Measurements from ENCODE around the gene COL15A1.
A peak's percentile ranks its signal among the peaks of the same experiment; 100 is the strongest.

COL15A1 gene

GRCh38 chr9:99015890-99016289 lies 72.2 kb downstream of the COL15A1 start:
- TF ChIP-seq CTCF (IDR thresholded peaks at IDR 0.05; ENCODE audit: low read depth, low read length) = no peak
- no peak for DNase-seq (ENCODE audit: extremely low read depth, low read depth)

GRCh38 chr9:99016681-99017387 lies 73.1 kb downstream of the COL15A1 start:
- DNase-seq (ENCODE audit: extremely low read depth, low read depth) = no peak
- TF ChIP-seq CTCF (IDR thresholded peaks at IDR 0.05; ENCODE audit: low read depth, low read length) = no peak

- no peak for DNase-seq (ENCODE audit: extremely low read depth, low read depth)
- TF ChIP-seq CTCF (IDR thresholded peaks at IDR 0.05; ENCODE audit: low read depth, low read length) = no peak
Measured at GRCh38 chr9:99018653-99019052, 74.9 kb downstream of the COL15A1 start.

GRCh38 chr9:99019510-99020331 lies 76.0 kb downstream of the COL15A1 start:
- peak; percentile 91 for DNase-seq (ENCODE audit: extremely low read depth, low read depth)
- no peak for TF ChIP-seq CTCF (IDR thresholded peaks at IDR 0.05; ENCODE audit: low read depth, low read length)

- DNase-seq (ENCODE audit: extremely low read depth, low read depth) = no peak
- TF ChIP-seq CTCF (IDR thresholded peaks at IDR 0.05; ENCODE audit: low read depth, low read length) = no peak
Measured at GRCh38 chr9:99020786-99021436, 77.2 kb downstream of the COL15A1 start.

- no peak for TF ChIP-seq CTCF (IDR thresholded peaks at IDR 0.05; ENCODE audit: low read depth, low read length)
- DNase-seq (ENCODE audit: extremely low read depth, low read depth) = no peak
Measured at GRCh38 chr9:99021512-99021911, 77.8 kb downstream of the COL15A1 start.

- DNase-seq (ENCODE audit: extremely low read depth, low read depth) = no peak
- TF ChIP-seq CTCF (IDR thresholded peaks at IDR 0.05; ENCODE audit: low read depth, low read length) = no peak
Measured at GRCh38 chr9:99023231-99023630, 79.5 kb downstream of the COL15A1 start.
